GM21381 (cell line): ENCODE results near the gene DROSHA.
"Not testable (repeated sequence)": the region's sequence is repeated elsewhere in the genome, so short reads cannot be mapped to it uniquely, and the experiment has no call there.

Experiments used
- ATAC-seq: cut with Tn5 transposase; IDR thresholded peaks from one replicate; pipeline ENCODE4 v1.9.1; 2021; ENCODE audit warnings: mild to moderate bottlenecking, moderate library complexity; ENCODE audit not compliant: unreplicated experiment

DROSHA gene

DNA sequence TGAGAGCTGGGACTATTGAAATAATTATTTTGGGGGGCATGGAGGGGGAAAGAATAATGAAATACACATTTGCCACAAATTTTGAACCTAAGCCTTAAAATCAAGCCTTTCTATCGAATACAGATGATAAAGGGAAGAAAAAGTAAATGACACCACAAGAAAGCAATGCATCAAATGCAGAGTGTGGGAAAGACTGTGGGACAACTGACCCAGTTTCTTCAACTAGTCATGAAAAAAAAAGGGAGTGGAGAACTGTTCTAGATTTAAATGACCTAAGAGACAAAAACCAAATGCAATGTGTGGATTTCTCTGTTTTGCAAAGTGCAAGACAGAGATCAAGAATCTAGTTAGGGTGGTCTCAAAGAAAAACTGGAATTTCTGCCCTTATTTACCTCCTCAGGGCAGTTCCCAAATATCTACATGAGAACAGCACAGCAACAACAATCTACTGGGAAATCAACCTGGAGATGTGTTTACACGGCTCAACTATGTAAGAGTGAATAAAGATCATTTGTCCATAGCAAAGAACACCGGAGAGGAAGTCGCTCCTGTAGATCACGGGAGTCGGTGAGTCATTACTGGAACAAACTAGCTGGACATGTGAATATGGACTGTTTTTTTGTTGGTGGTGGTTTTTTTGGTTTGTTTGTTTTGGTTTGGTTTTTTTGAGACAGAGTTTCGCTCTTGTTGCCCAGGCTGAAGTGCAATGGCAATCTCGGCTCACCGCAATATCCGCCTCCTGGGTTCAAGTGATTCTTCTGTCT lies 145.9 kb downstream of the DROSHA start:
- ATAC-seq, result no peak

DNA sequence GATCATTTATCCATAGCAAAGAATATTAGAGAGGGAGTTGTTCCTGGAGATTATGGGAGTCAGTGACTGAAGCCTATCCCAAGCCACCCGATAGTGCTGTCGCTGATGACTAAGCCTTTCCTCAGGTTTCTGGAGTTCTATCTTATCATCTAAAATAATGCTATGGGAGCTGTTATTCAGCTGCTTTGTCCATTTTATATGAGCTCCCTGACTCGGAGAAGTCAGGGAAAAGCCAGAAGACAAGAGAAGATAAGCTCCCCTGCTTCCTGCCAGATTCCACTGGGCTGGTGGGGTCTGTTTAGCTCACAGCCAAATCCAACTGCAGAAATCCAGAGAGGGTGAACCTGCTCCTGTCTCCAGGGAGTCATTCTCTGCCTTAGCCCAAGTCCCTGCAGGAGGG lies 148.2 kb downstream of the DROSHA start:
- ATAC-seq, result no peak

DNA sequence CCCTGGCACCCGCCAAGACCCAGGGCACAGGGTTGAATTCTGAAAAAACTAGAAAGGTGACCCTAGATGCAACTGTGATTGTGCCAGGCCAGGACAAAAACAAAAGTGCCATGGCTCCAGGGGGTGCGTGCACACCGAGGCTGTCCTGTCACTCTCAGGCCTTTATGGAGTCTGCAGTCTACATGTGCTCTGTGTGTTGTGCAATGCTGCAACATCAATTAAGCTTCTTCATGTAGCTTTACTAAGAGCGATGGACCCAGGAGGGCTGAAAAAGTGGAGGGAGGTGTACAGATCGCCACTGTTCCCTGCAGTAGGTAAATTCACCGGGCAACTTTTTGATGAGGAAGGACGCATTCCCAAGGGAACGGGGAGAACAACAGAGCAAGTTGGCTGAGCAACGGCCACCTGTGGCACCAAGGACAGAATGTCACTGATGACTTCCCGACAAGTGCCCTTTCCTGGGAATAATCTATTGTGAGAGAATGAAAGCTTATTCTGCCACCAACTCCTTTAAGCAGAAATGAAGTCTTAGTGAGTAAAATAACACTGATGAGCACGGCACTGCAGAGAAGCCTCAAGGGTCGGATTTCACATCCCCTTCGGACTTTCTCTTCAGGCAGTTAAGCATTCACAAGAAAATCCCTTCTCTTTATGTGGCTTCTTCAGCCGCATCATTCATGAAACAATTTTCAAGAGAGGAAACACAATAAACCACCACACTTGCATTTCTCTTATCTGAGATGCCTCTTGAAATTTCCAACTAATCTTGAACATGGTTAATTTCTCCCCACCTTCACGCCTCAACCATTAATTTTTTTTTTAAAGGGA lies 149.6 kb downstream of the DROSHA start:
- ATAC-seq, result no peak

DNA sequence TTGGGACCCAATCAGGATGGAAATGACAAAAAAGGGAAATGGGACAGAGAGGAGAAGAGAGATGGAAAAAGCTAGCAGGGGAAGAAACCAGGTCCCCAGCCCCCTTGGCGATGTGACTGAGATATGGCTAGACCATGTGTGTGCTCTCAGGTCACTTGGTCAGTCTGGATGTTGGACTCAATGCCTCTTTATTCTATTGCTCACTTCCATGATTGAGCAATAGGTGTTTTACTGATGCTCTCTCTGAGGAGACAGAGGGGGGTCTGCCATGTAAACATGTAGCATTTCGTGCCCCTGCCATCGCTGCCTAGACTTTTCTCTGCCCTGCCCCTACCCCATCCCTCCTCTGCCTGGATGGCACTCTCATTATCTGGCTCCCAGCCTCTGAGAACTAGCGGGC lies 150.6 kb downstream of the DROSHA start:
- no peak for ATAC-seq

DNA sequence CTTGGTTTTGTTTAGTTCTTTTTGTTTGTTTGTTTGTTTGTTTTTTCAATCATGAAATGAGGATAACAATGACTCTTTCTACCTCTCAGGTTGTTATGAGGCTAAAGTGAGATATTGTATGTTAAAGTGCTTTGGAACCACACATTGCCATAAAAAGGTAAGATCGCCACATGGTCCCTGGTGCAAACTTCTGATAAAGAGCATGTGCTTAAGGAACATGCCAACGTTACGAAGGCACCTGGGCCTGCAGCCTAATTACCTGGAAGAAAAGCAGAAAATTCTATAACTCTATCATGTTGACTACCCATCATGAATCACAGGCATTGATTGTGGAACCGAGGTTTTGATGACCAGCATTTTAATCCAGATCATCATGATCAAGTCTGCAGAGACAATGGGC lies 151.8 kb downstream of the DROSHA start:
- no peak for ATAC-seq

DNA sequence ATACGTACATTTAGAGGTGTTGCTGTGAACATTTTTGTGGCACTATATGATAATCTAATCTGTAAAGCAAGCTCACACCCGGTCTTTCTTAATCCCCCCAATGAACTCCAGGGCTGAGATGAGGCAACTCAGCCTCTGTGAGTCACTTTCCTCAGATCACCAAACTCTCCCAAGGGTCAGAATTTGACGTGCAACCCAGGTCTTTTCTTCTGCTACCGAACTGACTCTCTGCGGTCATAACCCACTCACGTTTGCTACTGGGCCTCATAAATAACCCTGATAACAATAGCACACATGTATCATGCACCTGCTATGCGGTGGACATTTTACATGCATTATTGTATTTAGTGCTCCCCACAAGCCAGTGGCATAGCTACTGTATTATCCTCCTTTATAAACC lies 153.1 kb downstream of the DROSHA start:
- ATAC-seq, result no peak

DNA sequence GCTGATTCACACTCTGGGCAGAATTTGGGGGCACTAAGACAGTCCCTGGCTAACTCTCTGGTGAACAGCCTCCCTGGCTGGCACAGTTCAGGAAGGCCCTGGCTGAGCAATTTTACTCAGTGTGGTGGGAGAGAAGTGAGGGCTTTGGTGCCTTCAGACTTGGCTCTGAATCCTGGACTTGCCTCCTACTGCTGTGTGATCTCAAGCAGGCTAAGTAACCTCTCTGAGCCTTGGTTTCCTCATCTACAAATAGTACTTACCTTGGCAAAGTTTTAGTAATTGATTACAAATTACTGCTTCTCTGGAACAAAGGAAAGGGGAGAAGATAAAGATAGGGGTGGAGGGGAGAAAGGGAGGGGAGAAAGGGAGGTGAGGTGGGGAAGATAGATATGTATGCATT lies 153.8 kb downstream of the DROSHA start:
- ATAC-seq, result no peak

DNA sequence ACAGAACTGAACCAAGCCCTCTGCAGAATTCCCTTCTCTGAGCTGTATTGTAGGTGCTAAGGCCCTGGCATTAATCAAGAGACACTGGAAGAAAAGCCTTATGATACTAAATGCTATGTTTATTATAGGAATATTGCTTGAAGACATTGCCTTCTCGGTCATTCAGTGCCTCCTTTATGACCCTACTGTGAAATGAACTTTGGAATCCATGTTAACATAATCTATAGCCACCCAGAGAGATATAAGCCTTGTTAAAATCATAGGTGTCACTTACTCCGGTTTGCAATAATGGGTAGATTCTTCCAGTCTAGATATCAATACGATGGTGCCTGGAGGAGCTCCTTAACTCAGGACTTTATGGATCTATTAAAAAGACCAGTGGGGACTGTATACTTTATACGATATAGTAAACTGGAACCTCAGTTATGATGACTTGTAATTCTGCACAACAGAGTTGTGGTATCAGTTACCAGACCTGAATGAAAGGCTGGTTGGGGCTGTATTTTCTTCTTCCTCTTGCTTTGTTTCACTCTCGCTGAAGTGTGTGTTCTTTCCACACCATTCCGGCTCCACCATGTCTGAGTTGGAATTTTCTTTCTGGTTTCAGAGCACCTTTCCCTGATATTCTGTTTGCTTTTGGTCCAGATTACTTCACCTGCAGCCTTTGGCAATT lies 154.5 kb downstream of the DROSHA start:
- no peak for ATAC-seq

DNA sequence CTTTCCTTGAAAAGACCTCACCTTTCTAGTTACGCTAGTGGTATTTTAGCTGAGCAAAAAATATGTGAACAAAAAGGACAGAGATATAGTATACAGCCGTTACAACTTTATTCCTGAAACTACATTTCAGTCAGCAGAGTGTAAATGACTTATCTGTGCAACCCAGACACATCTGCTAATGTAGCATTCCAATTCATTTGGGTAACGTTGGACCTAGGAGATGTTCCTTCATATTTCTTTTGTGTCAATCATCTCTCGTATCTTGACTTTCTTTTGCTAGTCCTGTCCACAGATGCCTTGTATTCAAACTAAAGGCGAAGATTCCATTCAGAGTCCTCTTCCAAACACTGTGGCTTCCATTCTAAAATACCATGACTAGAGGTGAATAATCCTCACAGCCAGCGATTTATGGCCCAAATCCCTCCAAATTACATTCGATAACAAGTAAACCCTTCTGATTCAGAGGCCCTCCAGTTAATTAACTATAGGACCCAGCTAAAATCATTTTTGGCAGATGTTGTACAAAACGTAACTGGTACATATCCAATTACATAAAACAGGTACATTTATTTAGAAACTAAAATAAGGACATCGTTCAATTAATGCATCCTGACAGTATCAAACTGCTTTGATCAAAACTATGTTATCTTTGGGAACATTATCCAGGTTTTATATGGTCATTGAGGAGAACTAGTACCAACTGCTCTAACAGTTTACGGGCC lies 155.7 kb downstream of the DROSHA start:
- ATAC-seq, result no peak

DNA sequence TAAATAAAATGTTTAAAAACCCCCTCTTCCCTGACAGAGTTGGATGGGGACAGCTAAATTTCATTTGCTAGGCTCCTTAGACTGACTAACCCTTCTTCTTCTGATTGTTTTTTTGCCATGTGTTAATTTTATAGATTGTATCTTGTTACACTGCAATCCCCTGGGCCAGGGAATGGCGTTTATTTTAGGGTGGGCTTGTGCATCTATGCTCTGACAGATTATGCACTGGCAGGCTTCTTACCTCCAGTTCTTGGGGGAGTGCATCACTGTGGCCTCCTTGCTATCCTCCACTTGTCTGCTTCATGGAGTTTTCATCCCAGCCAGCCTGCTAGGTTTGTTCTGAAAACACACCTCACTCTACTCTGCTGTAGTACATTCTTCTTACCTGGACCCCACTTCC lies 159.8 kb downstream of the DROSHA start:
- ATAC-seq, result no peak

DNA sequence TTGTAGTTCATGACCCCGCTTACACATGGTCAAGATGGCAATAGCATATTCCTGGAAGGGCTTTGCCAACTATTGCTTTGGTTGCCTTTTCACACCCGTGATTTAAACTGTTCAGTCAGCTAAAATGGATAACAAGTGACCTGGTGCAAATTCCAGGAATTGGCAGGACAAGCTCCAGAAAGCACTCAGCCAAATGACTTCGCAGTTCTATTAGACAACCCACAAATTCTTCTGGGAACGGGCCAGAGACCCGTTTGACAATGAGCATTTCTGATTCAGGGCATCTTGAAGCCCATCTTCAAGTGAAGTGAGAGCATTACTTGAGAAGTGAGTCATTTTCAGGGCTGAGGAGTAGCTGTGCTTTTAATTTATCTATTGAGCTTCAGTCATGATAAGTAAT lies 165.0 kb downstream of the DROSHA start:
- no peak for ATAC-seq

DNA sequence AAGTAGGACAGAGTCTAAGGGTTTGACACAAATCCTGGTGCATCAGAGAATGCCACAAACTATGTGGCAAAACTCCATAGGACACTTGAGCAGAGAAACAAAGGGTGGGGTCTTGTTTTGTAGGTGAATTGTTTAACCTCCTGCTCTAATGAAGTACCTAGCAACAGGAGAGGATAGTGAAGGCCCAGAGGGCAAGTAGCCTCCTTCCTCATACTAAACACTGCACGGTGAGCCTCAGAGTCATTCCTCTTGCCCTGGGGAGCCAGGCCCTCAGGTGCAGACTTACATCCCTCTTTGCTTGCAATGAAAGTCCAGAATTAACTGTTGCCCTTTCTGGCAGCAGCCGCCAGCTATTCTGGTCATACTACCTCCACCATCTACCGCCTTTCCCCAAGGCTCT lies 166.1 kb downstream of the DROSHA start:
- no peak for ATAC-seq

DNA sequence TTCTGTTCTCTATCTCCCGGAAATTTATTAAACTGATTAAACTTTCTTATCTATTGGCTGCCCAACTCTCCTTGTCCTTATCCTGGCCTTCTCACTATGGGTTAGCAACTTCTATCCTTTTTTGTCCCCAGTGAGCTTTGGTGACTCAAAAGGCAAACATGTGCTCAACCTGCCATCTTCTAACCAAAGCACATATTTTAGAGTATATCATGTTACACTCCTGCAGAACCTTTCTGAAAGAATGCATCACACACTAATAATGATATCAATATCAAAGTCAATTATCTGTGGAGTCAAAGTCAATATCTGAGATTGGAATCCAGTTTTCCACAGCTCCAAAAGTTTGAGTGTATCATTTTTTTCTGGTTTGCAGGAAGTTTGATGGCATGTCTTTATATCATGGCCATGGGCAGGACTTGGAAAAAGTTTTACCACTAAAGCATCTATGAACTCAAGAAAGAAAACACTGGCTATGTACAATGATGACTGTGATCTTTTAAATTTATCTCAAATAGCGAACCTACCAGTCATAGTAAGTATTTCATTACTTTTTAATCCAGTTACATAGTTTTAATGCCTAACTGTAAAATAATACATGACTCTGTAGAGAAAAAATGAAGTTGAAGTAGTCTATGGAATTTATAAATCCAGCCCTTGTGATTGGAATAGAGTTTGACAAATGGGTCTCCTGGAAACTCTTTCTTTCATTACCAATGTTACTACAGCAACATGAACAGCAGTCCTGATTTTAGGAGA lies 166.8 kb downstream of the DROSHA start:
- no peak for ATAC-seq

DNA sequence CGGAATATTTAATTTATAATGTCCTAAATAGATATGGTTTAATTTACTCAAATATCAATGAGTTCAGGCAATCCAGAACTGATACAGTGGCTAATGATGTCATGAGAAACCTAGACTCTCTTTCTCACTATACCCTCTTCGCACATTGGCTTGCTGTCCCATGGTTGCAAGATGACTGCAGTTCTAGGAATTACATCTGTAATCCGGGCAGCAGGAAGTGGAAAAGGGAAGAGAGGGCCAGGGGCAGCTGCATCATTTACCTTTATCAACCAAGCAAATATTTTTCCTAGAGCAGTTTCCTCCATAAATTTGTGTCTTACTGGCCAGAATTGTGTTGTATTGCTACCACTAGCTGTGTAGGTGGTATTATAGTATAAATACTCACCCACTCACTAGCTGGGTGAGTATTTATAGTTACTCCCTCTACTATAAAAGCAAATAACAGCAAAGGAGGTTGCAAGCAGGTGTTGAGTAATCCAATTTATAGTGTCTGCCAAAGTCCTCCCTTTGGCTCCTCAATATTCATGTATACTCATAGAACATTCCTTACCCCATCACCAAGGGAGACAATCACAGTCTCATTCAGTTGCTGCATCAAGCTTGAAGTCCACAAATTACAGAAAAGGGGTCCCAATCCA lies 168.8 kb downstream of the DROSHA start:
- ATAC-seq, result no peak

DNA sequence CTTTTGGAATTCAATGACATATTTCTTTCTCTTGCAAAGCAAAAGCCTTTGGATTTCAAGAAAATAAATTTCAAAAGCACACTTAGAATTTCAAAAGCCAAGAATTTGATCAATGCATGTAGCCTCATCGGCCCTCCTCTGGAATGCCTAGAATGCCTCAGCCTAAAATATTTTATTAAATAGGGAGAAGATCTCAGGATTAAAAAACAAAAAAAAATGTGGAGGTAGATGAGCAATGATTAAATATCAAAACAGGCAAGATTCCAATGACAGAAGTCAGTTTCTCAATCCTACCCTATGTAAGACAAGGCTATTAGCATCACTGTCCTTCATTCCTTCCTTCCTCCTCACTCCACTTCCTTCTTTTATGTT lies 169.4 kb downstream of the DROSHA start:
- no peak for ATAC-seq

DNA sequence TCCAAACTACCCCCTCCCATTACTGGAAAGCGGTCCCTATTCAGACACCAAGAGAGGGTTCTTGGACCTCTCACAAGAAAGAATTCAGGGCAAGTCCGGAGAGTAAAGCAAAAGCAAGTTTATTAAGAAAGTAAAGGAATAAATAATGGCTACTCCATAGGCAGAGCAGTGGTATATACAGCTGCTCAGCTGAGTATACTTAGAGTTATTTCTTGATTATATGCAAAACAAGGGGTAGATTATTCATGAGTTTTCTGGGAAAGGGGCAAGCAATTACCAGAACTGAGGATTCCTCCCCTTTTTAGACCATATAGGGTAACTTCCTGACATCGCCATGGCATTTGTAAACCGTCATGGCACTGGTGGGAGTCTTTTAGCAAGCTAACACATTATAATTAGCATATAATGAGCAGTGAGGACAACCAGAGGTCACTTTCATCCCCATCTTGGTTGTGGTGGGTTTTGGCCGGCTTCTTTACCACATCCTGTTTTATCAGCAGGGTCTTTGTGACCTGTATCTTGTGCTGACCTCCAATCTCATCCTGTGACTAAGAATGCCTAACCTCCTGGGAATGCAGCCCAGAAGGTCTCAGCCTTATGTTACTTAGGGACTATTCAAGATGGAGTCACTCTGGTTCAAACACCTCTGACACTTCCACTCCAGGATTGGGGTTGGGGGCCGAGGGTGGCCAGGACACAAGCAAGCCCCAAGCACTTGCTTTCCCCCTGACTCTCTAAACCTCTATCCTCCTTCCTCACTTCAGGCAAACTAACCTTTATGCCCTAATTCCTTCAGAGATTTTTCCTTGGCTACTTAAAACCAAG lies 170.0 kb downstream of the DROSHA start:
- not testable (repeated sequence) for ATAC-seq

DNA sequence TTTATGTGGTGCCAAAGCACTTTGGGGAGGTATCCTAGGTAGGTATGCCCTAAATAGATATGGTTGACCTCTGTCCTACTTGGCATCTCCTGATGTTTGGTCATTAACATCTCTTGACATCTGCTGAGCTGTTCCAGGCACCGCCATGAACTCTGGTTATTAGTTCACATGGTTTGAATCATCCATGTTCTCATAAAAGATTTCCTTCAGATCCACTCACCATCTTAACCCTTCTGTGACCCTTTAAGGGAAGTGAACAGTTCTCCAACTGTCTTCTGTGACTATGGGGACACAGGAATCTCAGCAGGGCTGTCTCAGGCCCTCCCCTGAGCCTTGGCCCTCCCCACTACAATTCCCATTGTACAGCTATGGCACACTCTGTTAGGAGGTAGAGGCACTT lies 170.7 kb downstream of the DROSHA start:
- no peak for ATAC-seq

DNA sequence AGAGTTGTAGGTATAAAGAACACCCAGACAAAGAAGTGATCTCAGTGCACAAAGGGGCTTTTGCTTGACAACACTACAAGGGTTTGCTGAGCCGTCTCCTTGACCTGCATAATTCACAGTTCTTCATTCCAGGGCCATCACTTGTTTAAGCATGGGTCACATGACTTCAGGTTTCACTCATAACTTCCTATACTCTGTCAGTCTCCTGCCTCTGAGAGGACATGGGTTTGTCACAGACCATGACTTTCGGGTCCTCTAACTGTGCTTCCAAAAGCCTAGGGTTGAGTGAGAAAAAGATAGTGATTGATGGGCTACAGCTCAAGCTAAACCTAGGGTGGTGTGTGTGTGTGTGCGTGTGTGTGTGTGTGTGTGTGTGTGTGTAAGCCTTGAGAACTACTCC lies 172.1 kb downstream of the DROSHA start:
- ATAC-seq, result no peak

DNA sequence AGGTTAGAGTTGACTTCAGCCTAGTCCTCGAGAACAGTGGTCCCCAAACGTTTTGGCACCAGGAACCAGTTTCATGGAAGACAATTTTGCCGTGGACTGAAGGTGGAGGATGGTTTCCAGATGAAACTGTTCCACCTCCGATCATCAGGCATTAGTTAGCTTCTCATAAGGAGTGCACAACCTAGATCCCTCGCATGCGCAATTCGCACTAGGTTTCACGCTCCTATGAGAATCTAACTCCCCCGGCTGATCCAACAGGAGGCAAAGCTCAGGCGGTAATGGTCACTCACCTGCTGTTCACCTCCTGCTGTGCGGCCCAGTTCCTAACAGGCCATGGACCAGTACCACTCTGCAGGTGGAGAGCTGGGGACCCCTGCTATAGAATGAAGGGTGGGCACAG lies 174.9 kb downstream of the DROSHA start:
- no peak for ATAC-seq
